Neural progenitor cell (in vitro differentiated cells): ENCODE results near the gene KRT74. TPM values are rescaled to one million over a fixed set of nuclear protein-coding genes. Genes with fewer than 3 reads are reported as not detected.

Source experiments
- DNase-seq: peaks from one replicate; pipeline ENCODE4 v3.0.0-alpha.2; 2016; ENCODE audit warnings: low spot score
- H2AFZ ChIP-seq: fragments of 200-600 bp; sonication (generic); replicated peaks from 2 replicates; pipeline ENCODE4 v1.6.1; 2016; ENCODE audit warnings: antibody characterized with exemption
- H3F3A ChIP-seq: fragments of 200-600 bp; sonication (generic); 2 replicates; pipeline ENCODE4 v1.6.1; 2016; ENCODE audit warnings: antibody characterized with exemption, low read depth
- H3K27ac ChIP-seq: fragments of 200-600 bp; sonication (generic); 2 replicates; pipeline ENCODE4 v1.5.1; 2016; ENCODE audit warnings: mild to moderate bottlenecking
- H3K27me3 ChIP-seq: fragments of 200-600 bp; sonication (generic); 2 replicates; pipeline ENCODE4 v1.6.1; 2016; ENCODE audit warnings: mild to moderate bottlenecking, moderate library complexity
- H3K36me3 ChIP-seq: fragments of 200-600 bp; sonication (generic); 2 replicates; pipeline ENCODE4 v1.5.1; 2016
- H3K4me1 ChIP-seq: fragments of 200-600 bp; sonication (generic); 2 replicates; pipeline ENCODE4 v1.6.1; 2016; ENCODE audit warnings: mixed run types
- H3K4me2 ChIP-seq: fragments of 200-600 bp; sonication (generic); 2 replicates; pipeline ENCODE4 v1.6.1; 2016
- H3K4me3 ChIP-seq: fragments of 200-600 bp; sonication (generic); 2 replicates; pipeline ENCODE4 v1.5.1; 2016
- H3K79me2 ChIP-seq: fragments of 200-600 bp; sonication (generic); 2 replicates; pipeline ENCODE4 v1.6.1; 2016; ENCODE audit warnings: low read depth
- H3K9ac ChIP-seq: fragments of 200-600 bp; sonication (generic); 2 replicates; pipeline ENCODE4 v1.6.1; 2016
- H3K9me3 ChIP-seq: fragments of 200-600 bp; sonication (generic); 2 replicates; pipeline ENCODE4 v1.5.1; 2016; ENCODE audit warnings: low read depth
- H4K20me1 ChIP-seq: fragments of 200-600 bp; sonication (generic); 2 replicates; pipeline ENCODE4 v1.6.1; 2016; ENCODE audit warnings: low read depth
- H3K27ac Mint-ChIP-seq: 3 replicates; pipeline ENCODE4 v1.8.0; 2021; ENCODE audit warnings: mixed read lengths
- H3K27me3 Mint-ChIP-seq: 2 replicates; pipeline ENCODE4 v1.8.0; 2022; ENCODE audit warnings: low read depth, mild to moderate bottlenecking, inconsistent platforms, moderate library complexity, mixed read lengths; ENCODE audit not compliant: insufficient read depth
- H3K36me3 Mint-ChIP-seq: 3 replicates; pipeline ENCODE4 v1.8.0; 2021; ENCODE audit warnings: mixed read lengths
- H3K4me1 Mint-ChIP-seq: 3 replicates; pipeline ENCODE4 v1.8.0; 2021; ENCODE audit warnings: mixed read lengths
- H3K4me3 Mint-ChIP-seq: 3 replicates; pipeline ENCODE4 v1.8.0; 2021; ENCODE audit warnings: mild to moderate bottlenecking, moderate library complexity, mixed read lengths
- H3K9me3 Mint-ChIP-seq: 3 replicates; pipeline ENCODE4 v1.8.0; 2020; ENCODE audit warnings: mixed read lengths
- CTCF ChIP-seq: fragments of 200-600 bp; sonication (generic); IDR thresholded peaks from 2 replicates; pipeline ENCODE4 v1.5.1; 2017; ENCODE audit warnings: antibody characterized with exemption, mild to moderate bottlenecking
- EZH2 ChIP-seq: fragments of 200-600 bp; sonication (generic); IDR thresholded peaks from 2 replicates; pipeline ENCODE4 v1.6.1; 2017; ENCODE audit warnings: antibody characterized with exemption, mild to moderate bottlenecking, moderate library complexity
- EZH2phosphoT487 ChIP-seq: fragments of 200-600 bp; sonication (generic); IDR thresholded peaks from 2 replicates; pipeline ENCODE4 v1.6.1; 2017; ENCODE audit warnings: antibody characterized with exemption
- total RNA-seq: library from RNA; depleted of rRNA; stranded (reverse); fragments of >200 nt; gene quantifications from 2 replicates; pipeline ENCODE4 v1.2.3, GENCODE V29; 2015; ENCODE audit warnings: low replicate concordance

The KRT74 gene
- total RNA-seq, 1 donor from 2014 or later, result not detected

GRCh38 chr12:52525661-52526499 lies 47.8 kb downstream of the KRT74 start:
- no peaks in the 10 kb centered on the region for H3K9me3 Mint-ChIP-seq
- Histone ChIP-seq H3K4me1 (no peaks in the 10 kb centered on the region), H2AFZ (no peak overlapping the region), H3K27ac (no peak overlapping the region), H3K79me2 (no peaks in the 10 kb centered on the region), H3K9me3 (no peaks in the 10 kb centered on the region), H3K4me3 (no peak overlapping the region), H3F3A (no peaks in the 10 kb centered on the region), H3K9ac (no peak overlapping the region), H4K20me1 (no peaks in the 10 kb centered on the region), H3K27me3 (no peaks in the 10 kb centered on the region), H3K4me2 (no peak overlapping the region), H3K36me3 (no peaks in the 10 kb centered on the region)
- no peak overlapping the region for H3K27ac Mint-ChIP-seq
- TF ChIP-seq CTCF, result no peak
- no peak for TF ChIP-seq EZH2phosphoT487
- TF ChIP-seq EZH2, result no peak
- H3K36me3 Mint-ChIP-seq, result no peaks in the 10 kb centered on the region
- H3K4me1 Mint-ChIP-seq, result peaks cover 11% of the 10 kb centered on the region
- no peak for DNase-seq
- no peak overlapping the region for H3K4me3 Mint-ChIP-seq
- peaks cover 9% of the 10 kb centered on the region for H3K27me3 Mint-ChIP-seq

GRCh38 chr12:52524898-52525591 lies 48.6 kb downstream of the KRT74 start:
- no peaks in the 10 kb centered on the region for H3K36me3 ChIP-seq
- Mint-ChIP-seq H3K4me1 (peaks cover 6% of the 10 kb centered on the region), H3K9me3 (no peaks in the 10 kb centered on the region), H3K36me3 (no peaks in the 10 kb centered on the region), H3K27me3 (peaks cover 12% of the 10 kb centered on the region), H3K27ac (no peak overlapping the region), H3K4me3 (no peak overlapping the region)
- DNase-seq, result no peak
- H3F3A ChIP-seq, result no peaks in the 10 kb centered on the region
- no peak overlapping the region for H3K4me2 ChIP-seq
- no peaks in the 10 kb centered on the region for H3K27me3 ChIP-seq
- H4K20me1 ChIP-seq, result no peaks in the 10 kb centered on the region
- no peak overlapping the region for H3K27ac ChIP-seq
- no peak overlapping the region for H2AFZ ChIP-seq
- TF ChIP-seq EZH2 (no peak), CTCF (no peak), EZH2phosphoT487 (no peak)
- H3K4me3 ChIP-seq, result no peak overlapping the region
- H3K9ac ChIP-seq, result no peak overlapping the region
- no peaks in the 10 kb centered on the region for H3K9me3 ChIP-seq
- H3K79me2 ChIP-seq, result no peaks in the 10 kb centered on the region
- no peaks in the 10 kb centered on the region for H3K4me1 ChIP-seq

- no peak overlapping the region for H3K27ac Mint-ChIP-seq
Observed at GRCh38 chr12:52524241-52524897, 49.3 kb downstream of the KRT74 start.

More at GRCh38 chr12:52524241-52524897, 49.3 kb downstream of the KRT74 start:
- Histone ChIP-seq H3F3A (no peaks in the 10 kb centered on the region), H3K9me3 (no peaks in the 10 kb centered on the region), H3K79me2 (no peaks in the 10 kb centered on the region), H3K4me1 (no peaks in the 10 kb centered on the region), H4K20me1 (no peaks in the 10 kb centered on the region), H3K4me3 (no peak overlapping the region), H3K27ac (no peak overlapping the region), H3K36me3 (no peaks in the 10 kb centered on the region), H2AFZ (no peak overlapping the region), H3K9ac (no peak overlapping the region), H3K27me3 (no peaks in the 10 kb centered on the region), H3K4me2 (no peak overlapping the region)
- Mint-ChIP-seq H3K4me3 (no peak overlapping the region), H3K9me3 (no peaks in the 10 kb centered on the region), H3K36me3 (no peaks in the 10 kb centered on the region), H3K4me1 (peaks cover 6% of the 10 kb centered on the region), H3K27me3 (peaks cover 12% of the 10 kb centered on the region)
- TF ChIP-seq EZH2 (no peak), CTCF (no peak), EZH2phosphoT487 (no peak)
- no peak for DNase-seq
